HG02973 (cell line): Measurements from ENCODE around the gene RASA3.
"Not testable (repeated sequence)": the region's sequence is repeated elsewhere in the genome, so short reads cannot be mapped to it uniquely, and the experiment has no call there.

Source experiments
- ATAC-seq: cut with Tn5 transposase; IDR thresholded peaks from one replicate; pipeline ENCODE4 v1.9.1; 2021; ENCODE audit warnings: moderate library complexity; ENCODE audit not compliant: unreplicated experiment

The RASA3 gene

GRCh38 chr13:114127473-114128347, 4.7 kb downstream of the RASA3 start:
- no peak for ATAC-seq

GRCh38 chr13:114126789-114127472, 5.5 kb downstream of the RASA3 start:
- ATAC-seq = no peak

- not testable (repeated sequence) for ATAC-seq
These were observed 6.3 kb downstream of the RASA3 start for GRCh38 chr13:114126086-114126485.

GRCh38 chr13:114125589-114125988, 6.8 kb downstream of the RASA3 start:
- no peak for ATAC-seq

- ATAC-seq = no peak
These were observed 7.5 kb downstream of the RASA3 start for GRCh38 chr13:114124921-114125320.

GRCh38 chr13:114124431-114124830, 8.0 kb downstream of the RASA3 start:
- ATAC-seq = no peak

GRCh38 chr13:114123876-114124275, 8.5 kb downstream of the RASA3 start:
- no peak for ATAC-seq

- no peak for ATAC-seq
These were observed 9.0 kb downstream of the RASA3 start for GRCh38 chr13:114123448-114123847.

- ATAC-seq = no peak
These were observed 9.7 kb downstream of the RASA3 start for GRCh38 chr13:114122591-114123211.

- no peak for ATAC-seq
These were observed 10.3 kb downstream of the RASA3 start for GRCh38 chr13:114122127-114122511.

- ATAC-seq = no peak
These were observed 10.8 kb downstream of the RASA3 start for GRCh38 chr13:114121496-114122126.

- no peak for ATAC-seq
These were observed 11.4 kb downstream of the RASA3 start for GRCh38 chr13:114121031-114121430.

- no peak for ATAC-seq
These were observed 11.8 kb downstream of the RASA3 start for GRCh38 chr13:114120591-114121011.

- ATAC-seq = no peak
These were observed 13.2 kb downstream of the RASA3 start for GRCh38 chr13:114119196-114119595.

- no peak for ATAC-seq
These were observed 13.8 kb downstream of the RASA3 start for GRCh38 chr13:114118511-114119123.

- no peak for ATAC-seq
These were observed 14.3 kb downstream of the RASA3 start for GRCh38 chr13:114118086-114118485.

GRCh38 chr13:114117341-114117874, 15.0 kb downstream of the RASA3 start:
- not testable (repeated sequence) for ATAC-seq

- no peak for ATAC-seq
These were observed 15.7 kb downstream of the RASA3 start for GRCh38 chr13:114116734-114117133.

- no peak for ATAC-seq
These were observed 16.6 kb downstream of the RASA3 start for GRCh38 chr13:114115796-114116195.

GRCh38 chr13:114115191-114115671, 17.2 kb downstream of the RASA3 start:
- ATAC-seq = no peak
